DMS153 treated with DMSO at 0.1 percent for 48 hours (cell line): ENCODE data around the gene TASP1.
"Not testable (repeated sequence)": the region's sequence is repeated elsewhere in the genome, so short reads cannot be mapped to it uniquely, and the experiment has no call there.

Source experiments
- DNase-seq: peaks from one replicate; lab custom pipeline; 2025; ENCODE audit not compliant: unreplicated experiment; lab: John Stamatoyannopoulos, UW

TASP1 gene

GRCh38 chr20:13650474-13650873, 11.7 kb upstream of the TASP1 start:
- DNase-seq: no peak

DNA sequence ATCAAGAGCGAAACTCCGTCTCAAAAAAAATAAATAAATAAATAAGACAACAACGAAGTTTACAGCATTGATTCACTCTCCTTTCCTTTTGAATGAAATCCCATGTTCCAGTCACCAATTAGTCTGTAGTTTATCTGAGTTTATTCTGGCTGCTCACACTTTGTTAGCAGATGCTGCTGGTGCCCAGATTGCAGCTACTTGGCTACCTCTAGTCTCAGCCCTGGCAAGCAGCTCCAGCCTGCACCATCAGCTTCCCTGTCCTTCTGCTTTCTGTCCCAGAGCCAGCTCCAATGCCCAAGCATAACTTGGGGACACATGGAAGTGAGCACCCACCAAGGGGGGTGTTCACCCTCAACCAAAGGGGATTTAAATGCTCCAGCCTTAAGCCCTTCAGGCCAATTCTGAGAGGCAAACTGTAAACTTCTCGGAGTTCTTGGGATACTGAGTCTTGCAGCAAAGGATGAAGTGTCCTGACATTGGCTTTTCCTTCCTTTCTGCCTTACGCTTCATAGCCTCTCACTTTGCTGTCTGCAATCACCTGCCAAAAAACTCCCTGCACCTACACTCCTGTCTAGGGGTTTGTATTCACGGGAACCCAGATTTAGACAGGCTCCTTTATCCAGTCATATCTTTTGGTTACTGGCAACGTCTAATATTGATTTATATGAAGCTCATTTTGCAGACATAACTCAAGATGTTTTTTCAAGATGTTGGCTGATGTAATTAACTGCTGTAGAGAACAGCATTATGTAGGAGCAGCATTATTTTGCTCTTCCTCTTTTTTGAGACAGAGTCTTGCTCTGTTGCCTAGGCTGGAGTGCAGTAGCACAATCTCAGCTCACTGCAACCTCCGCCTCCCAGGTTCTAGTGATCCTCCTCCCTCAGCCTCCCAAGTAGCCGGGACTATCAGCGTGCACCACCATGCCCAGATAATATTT, 9.8 kb upstream of the TASP1 start:
- DNase-seq: no peak

DNA sequence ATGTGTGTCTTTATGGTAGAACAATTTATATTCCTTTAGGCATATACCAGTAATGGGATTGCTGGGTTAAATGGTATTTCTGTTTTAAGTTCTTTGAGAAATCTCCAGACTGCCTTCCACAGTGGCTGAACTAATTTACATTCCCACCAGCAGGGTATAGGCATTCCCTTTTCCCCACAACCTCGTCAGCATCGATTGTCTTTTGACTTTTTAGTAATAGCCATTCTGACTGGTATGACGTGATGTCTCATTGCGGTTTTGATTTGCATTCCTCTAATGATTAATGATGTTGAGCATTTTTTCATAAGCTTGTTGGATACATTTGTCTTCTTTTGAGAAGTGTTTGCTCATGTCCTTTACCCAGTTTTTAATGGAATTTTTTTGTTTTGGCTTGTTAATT, 5.3 kb upstream of the TASP1 start:
- DNase-seq: no peak

GRCh38 chr20:13639150-13639497, 392 bp upstream of the TASP1 start:
- DNase-seq: no peak

DNA sequence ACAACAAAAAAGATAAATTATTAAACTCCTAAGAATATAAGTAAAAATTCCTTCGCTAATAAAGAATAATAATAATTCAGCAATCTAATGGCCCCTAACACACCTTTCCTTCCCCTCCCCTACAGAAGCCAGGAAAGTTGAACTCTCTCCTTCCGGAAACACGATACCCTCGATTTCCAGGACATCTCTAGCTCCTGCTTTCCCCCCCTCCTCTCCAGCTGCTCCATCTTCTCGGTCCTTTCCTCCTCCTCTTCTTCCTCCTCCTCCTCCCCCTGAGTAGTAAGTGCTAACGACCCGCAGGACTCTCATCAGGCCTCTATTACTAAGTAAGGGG, 603 bp downstream of the TASP1 start:
- DNase-seq: no peak

- DNase-seq: no peak
Observed at GRCh38 chr20:13632431-13632830, 6.3 kb downstream of the TASP1 start.

- not testable (repeated sequence) for DNase-seq
Observed at GRCh38 chr20:13627525-13627924, 11.2 kb downstream of the TASP1 start.

DNA sequence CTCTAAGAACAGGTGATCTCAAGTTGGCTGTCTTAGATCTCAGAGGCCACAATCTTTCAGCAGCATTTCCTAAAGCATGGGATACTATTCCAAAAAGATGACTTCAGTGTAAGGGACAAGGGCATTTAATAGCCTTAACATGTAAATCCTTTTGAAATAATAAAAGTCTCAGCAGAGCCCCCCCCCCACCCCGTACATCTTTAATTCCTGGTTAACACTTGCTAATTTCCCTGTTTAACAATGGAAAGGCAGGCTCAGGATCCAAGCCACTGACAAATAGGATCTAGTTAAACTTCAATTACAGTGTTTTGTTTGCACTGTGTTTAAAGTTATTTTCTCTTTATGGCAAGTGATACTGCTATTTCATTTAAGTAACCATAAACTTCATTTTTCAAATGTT, 12.0 kb downstream of the TASP1 start:
- no peak for DNase-seq

GRCh38 chr20:13625304-13625979, 13.3 kb downstream of the TASP1 start:
- DNase-seq: no peak

GRCh38 chr20:13619415-13619814, 19.3 kb downstream of the TASP1 start:
- not testable (repeated sequence) for DNase-seq

- not testable (repeated sequence) for DNase-seq
Observed at GRCh38 chr20:13618456-13618855, 20.3 kb downstream of the TASP1 start.

- DNase-seq: not testable (repeated sequence)
Observed at GRCh38 chr20:13617585-13617984, 21.1 kb downstream of the TASP1 start.

- DNase-seq: not testable (repeated sequence)
Observed at GRCh38 chr20:13616713-13617112, 22.0 kb downstream of the TASP1 start.

DNA sequence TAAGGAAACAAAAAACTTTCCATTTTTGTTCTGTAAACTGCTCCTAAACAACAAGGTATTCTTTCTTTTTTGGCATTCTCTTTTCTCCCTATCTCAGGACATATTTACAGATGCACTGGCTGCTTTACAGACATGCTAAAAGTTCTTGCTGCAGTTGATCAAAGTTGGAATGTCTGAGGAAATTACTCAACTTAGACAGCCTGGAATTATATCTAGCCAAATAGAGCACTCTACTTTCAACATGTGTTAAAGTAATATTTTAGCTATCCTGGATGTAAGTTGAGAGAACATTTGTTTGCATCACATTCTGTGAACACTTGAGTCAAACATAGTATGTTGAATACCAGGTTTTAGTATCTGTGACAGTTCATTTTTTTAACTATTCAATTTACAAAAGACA, 24.8 kb downstream of the TASP1 start:
- DNase-seq: no peak

DNA sequence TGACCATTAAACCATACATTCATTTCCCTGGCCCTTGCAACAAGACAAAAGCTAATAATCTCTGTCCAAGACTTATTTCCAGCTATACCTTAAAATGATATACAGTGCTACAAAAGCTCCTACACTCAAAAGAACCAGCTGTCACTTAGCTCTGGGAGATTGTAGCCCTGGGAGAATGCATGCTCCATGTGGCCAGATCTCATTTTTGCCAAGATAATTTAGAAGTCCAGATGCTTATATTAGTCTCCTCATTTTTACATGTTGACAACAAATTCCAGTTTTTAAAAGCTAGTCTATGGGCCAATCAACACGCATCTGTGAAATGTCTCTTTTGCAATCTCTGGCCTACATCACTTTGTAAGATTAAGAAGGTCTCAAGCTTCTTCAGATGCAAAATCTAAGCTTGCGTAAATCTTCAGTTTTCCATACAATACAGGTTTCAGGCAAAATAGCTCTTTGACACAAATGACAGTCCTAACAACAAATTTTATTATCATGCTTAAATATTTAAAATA, 27.1 kb downstream of the TASP1 start:
- no peak for DNase-seq

GRCh38 chr20:13610184-13610583, 28.5 kb downstream of the TASP1 start:
- DNase-seq: no peak

DNA sequence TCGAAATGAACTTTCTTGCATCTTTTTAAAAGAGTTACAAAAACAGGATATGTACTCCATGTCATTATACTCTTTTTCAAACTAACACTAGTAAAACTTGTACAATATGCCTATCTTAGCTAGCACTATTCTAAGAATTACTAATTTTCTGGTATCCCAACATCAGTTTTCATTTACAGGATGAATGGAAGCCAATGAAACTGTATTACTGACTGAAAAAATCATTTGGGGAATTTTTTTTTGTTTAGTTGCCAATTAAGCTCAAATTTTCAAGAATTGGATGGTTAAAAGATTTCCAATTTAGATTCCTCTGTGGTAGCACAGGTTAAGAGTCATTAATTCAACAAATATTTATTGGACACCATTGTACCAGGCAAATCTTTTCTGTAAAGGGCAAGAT, 30.7 kb downstream of the TASP1 start:
- DNase-seq: no peak

- DNase-seq: not testable (repeated sequence)
Observed at GRCh38 chr20:13593423-13593822, 45.3 kb downstream of the TASP1 start.

GRCh38 chr20:13588049-13588448, 50.7 kb downstream of the TASP1 start:
- DNase-seq: no peak

DNA sequence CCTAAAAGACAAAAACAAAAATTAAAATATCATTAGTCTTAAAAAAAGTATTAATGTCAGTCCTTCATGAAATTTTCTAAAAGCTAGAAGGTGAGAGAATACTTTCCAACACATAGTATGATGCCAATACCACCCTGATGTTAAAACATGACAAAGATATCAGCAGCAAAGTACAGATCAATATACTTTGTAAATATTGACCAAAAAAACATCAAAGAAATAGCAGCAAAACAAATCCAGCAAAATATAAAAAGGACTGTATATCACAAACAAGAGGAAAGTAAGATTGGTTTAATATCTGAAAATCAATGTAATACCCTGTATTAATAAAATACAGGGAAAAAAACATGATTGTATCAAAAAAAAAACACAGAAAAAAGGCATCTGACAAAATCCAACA, 51.4 kb downstream of the TASP1 start:
- DNase-seq: no peak

- no peak for DNase-seq
Observed at GRCh38 chr20:13586133-13586532, 52.6 kb downstream of the TASP1 start.

DNA sequence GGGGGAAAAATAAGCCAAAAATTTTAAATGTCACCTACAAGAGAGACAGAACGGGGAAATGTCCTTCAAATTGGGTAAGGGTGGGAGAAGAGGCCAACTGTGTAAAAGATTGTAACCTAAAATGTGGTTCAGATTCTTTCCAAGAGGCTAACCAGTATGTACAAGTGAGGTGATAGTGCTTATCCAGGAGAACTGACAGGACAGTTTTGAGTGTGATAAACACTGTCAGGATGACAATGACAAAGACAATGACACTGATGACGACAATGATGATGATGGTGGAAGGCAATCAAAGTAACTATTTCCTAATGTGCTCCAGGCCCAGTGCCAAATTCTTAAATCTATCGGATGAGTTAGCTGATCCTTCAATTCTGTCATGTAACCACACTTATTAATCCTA, 57.3 kb downstream of the TASP1 start:
- no peak for DNase-seq
